Endothelial cell of umbilical vein (primary cell): ENCODE results near the gene RABL6.
A peak's percentile ranks its signal among the peaks of the same experiment; 100 is the strongest.
"Not testable (repeated sequence)": the region's sequence is repeated elsewhere in the genome, so short reads cannot be mapped to it uniquely, and the experiment has no call there.

ENCODE experiments used
- EZH2 ChIP-seq: IDR thresholded peaks from 2 replicates; pipeline ENCODE4 v1.6.1; 2012; ENCODE audit warnings: borderline replicate concordance, low read depth, mild to moderate bottlenecking, moderate library complexity, low read length, inconsistent platforms; ENCODE audit not compliant: severe bottlenecking
- FOS ChIP-seq: IDR thresholded peaks from 2 replicates; pipeline ENCODE4 v1.6.1; 2011; ENCODE audit warnings: mild to moderate bottlenecking, low read length, moderate library complexity, borderline replicate concordance; ENCODE audit not compliant: insufficient read depth
- POLR2A ChIP-seq: IDR thresholded peaks from 2 replicates; pipeline ENCODE4 v1.6.1; 2012; ENCODE audit warnings: low read depth, mild to moderate bottlenecking, control low read depth, low read length
- POLR2AphosphoS5 ChIP-seq: IDR thresholded peaks from 2 replicates; pipeline ENCODE4 v1.6.1; 2012; ENCODE audit warnings: low read depth, mild to moderate bottlenecking, control low read depth, low read length, moderate library complexity; ENCODE audit not compliant: insufficient read depth
- TF ChIP-seq, protein P1 (sequence below), 2 donors: IDR thresholded peaks; 1 replicate in 1 of 2; 2 replicates in 1 of 2; pipeline ENCODE4 v1.5.1; 2011; ENCODE audit warnings: low read length in 2 of 2, mild to moderate bottlenecking in 2 of 2, moderate library complexity in 2 of 2, control low read depth in 1 of 2, inconsistent platforms in 1 of 2, low read depth in 1 of 2; ENCODE audit not compliant: insufficient read depth in 1 of 2; ENCODE audit errors: extremely low read depth in 1 of 2

DNA sequence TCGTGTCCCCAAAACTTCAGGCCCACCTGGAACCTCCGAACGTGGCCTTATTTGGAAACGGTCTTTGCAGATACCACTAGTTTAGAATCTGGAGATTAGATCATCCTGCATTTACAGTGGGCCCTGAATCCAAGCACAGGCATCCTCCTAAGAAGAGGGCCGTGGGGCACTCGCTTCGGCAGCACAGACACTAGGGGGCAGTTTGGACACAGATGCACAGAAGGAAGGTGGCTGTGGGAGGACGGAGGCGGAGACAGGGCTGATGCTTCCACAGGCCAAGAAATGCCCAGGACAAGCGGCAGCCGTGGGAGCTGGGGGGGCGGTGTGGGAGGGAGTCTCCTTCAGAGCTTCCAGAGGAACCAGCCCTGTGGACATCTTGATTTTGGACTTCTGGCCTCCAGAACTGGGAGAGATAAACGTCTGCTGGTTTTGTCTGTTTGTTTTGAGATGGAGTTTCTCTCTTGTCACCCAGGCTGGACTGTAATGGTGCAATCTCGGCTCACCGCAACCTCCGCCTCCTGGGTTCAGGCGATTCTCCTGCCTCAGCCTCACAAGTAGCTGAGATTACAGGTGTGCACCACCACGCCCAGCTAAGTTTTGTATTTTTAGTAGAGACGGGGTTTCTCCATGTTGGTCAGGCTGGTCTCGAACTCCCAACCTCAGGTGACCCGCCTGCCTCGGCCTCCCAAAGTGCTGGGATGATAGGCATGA is 46.8 kb upstream of the RABL6 start:
- TF ChIP-seq, protein P1, sequence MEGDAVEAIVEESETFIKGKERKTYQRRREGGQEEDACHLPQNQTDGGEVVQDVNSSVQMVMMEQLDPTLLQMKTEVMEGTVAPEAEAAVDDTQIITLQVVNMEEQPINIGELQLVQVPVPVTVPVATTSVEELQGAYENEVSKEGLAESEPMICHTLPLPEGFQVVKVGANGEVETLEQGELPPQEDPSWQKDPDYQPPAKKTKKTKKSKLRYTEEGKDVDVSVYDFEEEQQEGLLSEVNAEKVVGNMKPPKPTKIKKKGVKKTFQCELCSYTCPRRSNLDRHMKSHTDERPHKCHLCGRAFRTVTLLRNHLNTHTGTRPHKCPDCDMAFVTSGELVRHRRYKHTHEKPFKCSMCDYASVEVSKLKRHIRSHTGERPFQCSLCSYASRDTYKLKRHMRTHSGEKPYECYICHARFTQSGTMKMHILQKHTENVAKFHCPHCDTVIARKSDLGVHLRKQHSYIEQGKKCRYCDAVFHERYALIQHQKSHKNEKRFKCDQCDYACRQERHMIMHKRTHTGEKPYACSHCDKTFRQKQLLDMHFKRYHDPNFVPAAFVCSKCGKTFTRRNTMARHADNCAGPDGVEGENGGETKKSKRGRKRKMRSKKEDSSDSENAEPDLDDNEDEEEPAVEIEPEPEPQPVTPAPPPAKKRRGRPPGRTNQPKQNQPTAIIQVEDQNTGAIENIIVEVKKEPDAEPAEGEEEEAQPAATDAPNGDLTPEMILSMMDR (IDR thresholded peaks at IDR 0.05; ENCODE audit: extremely low read depth in 1 of 2, insufficient read depth in 1 of 2, low read depth in 1 of 2, low read length in 2 of 2), result peak; percentile 59 to 81
- not testable (repeated sequence) for TF ChIP-seq POLR2AphosphoS5, POLR2A, FOS, EZH2
